Keratinocyte (primary cell): ENCODE measurements around the gene LAMA2.

Experiments
- CTCF ChIP-seq, 3 experiments: IDR thresholded peaks in 1 of 3; conservative IDR thresholded peaks in 1 of 3; optimal IDR thresholded peaks in 1 of 3; 2 replicates in 2 of 3; 3 replicates in 1 of 3; pipeline versions ENCODE3 to v1.5.1; 2011; ENCODE audit warnings: low read length in 3 of 3, mild to moderate bottlenecking in 3 of 3, moderate library complexity in 2 of 3, control low read depth in 1 of 3, inconsistent platforms in 1 of 3; ENCODE audit not compliant: insufficient read depth in 2 of 3; ENCODE audit errors: extremely low read depth in 1 of 3
- EZH2 ChIP-seq: IDR thresholded peaks from one replicate; pipeline ENCODE4 v1.6.1; 2012; ENCODE audit warnings: inconsistent platforms, mild to moderate bottlenecking, low read length, moderate library complexity

- TF ChIP-seq CTCF (optimal IDR thresholded peaks at IDR 0.05 in 1 of 3, IDR thresholded peaks at IDR 0.05 in 1 of 3, conservative IDR thresholded peaks at IDR 0.05 in 1 of 3; ENCODE audit: extremely low read depth in 1 of 3, insufficient read depth in 2 of 3, low read length in 3 of 3) (no peak), EZH2 (no peak)
Measured at GRCh38 chr6:128990915-128991314, 108.0 kb downstream of the LAMA2 start.
